NCI-H2227 treated with DMSO at 0.1 percent for 48 hours (cell line): ENCODE data around the gene HECTD4.
"Not testable (repeated sequence)": the region's sequence is repeated elsewhere in the genome, so short reads cannot be mapped to it uniquely, and the experiment has no call there.

ENCODE experiments used
- DNase-seq: peaks from one replicate; lab custom pipeline; 2025; lab: John Stamatoyannopoulos, UW

The HECTD4 gene

GRCh38 chr12:112261559-112261958 lies 120.7 kb downstream of the HECTD4 start:
- DNase-seq = no peak

DNA sequence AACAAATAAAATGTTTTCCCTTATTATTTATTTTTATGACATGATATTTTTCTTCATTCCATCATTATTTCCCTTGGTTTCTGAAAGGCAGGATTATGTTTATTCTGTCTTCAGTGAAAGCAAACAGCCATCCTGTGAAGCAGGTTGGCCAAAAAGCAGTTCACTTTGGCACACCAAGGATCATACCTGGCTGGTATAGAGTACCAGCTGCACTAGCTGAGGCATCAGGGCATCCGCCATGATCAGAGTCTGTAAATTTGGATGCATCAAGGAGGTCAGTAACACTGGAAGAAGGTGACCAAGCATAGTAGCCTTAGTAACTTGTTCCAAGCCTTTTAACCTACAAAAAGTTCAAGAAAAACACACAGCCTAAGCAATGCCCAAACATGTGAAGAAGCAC lies 123.3 kb downstream of the HECTD4 start:
- DNase-seq = no peak

DNA sequence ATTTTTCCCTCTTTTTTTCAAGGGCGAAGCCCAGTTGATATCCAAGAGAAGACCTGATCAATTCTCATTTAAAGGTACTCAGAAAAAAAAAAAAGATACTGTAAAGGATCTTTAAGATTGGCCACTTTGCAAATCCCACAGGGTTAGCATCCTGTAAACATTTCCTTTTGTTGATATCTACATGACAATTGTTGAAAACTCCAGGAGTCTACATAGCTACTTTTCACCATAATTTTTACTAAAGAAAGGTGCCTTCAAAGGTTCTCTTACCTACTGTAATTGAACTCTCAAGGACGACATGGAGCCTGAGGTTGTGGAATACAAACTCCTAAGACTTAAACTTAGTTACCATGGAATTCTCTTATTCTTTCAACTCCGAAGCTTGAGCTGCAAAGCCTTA lies 125.5 kb downstream of the HECTD4 start:
- DNase-seq = no peak

DNA sequence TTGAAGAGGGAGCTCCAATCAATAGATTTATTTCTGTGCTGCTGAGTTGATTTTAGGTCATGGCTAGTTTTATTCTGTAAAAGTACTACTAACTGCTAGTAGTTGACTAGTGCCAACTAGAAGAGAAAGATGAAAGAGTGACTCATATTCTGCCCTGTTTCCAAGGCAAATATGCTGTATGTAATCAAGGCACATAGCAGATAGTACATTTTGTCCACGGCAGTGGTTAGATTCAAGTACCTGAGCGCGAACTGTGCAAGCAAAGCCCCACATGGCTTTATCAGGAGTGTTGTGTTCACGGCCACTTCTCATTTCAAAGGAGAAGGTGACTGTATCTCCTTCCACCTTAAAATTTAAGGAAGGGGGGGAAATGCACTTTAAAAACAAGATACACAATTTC lies 130.0 kb downstream of the HECTD4 start:
- DNase-seq = no peak

DNA sequence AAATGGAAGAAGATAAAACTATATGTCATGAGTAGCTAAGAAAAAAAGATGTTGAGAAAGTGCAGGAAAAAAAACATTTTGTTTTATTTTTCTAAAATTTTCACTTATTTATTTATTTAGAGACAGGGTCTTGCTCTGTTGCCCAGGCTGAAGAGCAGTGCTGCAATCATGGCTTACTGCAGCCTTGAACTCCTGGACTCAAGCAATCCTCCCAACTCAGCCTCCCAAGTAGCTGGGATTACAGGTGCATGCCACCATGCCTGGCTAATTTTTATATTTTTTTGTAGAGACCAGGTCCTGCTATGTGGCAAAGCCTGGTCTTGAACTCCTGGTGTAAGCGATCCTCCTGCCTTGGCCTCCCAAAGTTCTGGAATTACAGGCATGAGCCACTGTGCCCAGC lies 137.3 kb downstream of the HECTD4 start:
- DNase-seq = not testable (repeated sequence)

DNA sequence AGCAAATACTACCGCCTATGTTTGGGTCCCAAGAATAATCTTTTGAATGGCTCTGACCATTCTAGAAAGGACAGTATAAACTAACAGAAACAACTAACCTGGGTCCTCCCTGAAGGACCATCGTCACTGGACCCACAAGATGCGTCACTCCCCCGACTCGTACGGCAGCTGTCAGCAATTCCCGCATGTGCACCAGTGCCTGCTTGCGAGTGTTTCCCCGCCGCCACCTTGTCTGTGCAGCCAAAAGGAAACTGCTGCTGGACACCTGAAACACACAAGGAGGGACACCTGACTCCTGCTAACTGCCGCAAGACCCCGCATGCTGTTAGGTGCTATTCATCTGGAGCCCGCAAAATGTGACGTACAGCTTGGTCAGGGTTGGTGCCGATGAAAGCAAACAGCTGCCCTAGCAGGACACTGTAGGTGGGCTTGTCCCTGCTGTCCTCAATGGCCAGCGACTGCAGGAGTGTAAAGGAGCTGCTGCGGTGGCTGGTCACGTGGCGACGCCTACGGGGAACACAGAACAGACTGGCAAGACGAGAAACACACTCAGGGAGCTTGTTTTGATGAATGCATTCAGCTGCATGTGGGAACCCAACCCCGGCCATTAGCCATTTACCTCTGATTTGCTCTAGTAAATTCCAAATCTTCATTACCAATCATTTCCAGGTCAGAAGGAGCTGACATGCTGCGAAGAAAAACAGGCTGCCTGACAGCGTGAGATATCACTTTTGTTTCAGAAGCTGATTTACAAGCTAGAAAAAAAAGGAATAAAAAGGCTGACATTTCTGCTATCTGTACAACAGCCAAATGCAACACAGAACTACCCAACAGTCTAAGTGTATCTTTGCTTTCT lies 138.7 kb downstream of the HECTD4 start:
- DNase-seq = no peak

GRCh38 chr12:112241176-112241575 lies 141.1 kb downstream of the HECTD4 start:
- no peak for DNase-seq

GRCh38 chr12:112239881-112240280 lies 142.3 kb downstream of the HECTD4 start:
- DNase-seq = no peak

GRCh38 chr12:112239020-112239419 lies 143.2 kb downstream of the HECTD4 start:
- DNase-seq = no peak

DNA sequence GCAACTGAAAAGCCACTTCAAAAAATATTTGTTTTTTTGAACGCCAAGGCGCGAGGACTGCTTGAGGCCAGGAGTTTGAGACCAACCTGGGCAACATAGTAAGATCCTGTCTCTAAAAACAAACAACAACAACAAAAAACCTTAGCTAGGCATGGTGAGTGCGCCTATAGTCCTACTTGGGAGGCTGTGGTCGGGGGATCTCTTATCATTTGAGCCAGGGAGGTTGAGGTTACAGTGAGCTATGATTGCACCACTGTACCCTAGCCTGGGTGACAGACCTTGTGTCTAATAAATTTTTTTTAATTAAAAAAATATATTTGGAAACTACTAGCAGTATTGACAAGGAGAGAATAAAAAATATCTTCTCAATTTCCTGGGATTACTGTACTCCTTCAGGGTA lies 143.8 kb downstream of the HECTD4 start:
- no peak for DNase-seq

GRCh38 chr12:112236786-112237185 lies 145.4 kb downstream of the HECTD4 start:
- DNase-seq = no peak

GRCh38 chr12:112236386-112236785 lies 145.8 kb downstream of the HECTD4 start:
- DNase-seq = no peak

- no peak for DNase-seq
These were observed 147.9 kb downstream of the HECTD4 start for GRCh38 chr12:112234303-112234702.

DNA sequence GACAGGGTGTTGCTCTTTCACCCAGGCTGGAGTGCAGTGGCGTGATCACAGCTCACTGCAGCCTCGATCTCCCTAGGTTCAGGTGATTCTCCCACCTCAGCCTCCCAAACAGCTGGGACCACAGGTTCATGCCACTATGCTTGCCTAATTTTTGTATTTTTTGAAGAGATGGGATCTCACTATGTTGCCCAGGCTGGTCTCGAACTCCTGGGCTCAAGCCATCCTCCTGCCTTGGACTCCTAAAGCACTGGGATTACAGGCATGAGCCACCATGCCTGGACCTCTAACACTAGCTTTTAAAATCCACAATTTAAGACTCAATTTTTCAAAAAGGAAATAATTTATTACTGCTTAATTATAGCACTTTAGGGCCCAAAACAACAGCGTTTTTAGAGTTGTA lies 149.0 kb downstream of the HECTD4 start:
- no peak for DNase-seq

DNA sequence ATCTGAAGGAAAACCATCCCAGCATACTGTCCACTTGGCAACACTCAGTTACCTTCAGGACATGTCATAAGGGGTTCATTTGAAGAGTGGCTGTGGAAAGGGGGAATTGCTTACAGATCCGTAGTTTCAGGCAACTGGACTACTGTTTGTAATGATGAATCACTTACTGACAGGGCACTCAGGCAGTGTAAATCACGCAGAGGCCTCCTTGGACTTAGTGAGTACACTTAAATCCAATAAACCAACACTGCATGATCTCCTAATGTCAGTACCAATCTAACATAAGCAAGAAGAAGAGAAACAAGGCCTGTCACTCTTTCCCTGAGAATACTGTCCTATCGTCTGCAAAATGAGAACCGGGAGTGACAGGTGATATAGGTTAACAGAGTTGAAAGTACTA lies 152.1 kb downstream of the HECTD4 start:
- DNase-seq = no peak

DNA sequence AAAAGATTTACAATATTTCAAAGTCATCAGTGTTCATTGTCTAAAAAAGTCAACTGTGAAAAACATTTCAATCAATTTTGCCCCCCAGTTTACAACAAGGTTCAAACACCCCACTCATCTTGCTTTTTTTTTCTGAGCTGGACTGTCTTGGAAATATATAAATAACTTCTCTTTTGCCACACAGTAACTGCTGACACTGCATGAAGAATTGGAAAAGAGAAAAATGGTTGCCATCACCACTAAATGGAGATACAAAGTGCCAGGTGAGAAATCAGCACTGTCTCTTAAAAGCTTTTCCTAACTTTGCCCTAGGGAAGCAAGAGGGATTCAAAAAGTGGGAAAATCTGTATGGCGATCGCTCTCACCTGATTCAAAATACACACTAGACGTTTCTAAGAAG lies 155.5 kb downstream of the HECTD4 start:
- no peak for DNase-seq

- DNase-seq = not testable (repeated sequence)
These were observed 161.6 kb downstream of the HECTD4 start for GRCh38 chr12:112220628-112221027.

DNA sequence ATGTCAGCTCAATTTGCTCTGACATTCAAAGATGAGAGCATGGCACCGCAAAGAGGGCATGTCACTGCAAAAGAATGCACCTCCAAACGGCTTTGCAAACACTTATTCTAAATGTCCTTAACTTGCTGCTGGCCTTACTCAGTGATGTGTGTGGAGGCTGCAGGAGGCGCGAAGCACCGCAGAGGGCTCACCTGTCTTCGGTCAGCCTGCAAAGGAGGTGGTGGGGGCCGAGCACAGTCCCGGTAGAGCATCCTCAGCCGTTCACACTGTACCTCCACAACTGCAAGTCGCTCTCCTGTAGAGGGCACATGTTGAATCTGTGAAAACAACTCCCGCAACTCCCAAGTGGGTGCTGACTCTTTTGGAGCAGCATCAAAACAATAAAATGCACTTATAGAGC lies 163.0 kb downstream of the HECTD4 start:
- DNase-seq = no peak

DNA sequence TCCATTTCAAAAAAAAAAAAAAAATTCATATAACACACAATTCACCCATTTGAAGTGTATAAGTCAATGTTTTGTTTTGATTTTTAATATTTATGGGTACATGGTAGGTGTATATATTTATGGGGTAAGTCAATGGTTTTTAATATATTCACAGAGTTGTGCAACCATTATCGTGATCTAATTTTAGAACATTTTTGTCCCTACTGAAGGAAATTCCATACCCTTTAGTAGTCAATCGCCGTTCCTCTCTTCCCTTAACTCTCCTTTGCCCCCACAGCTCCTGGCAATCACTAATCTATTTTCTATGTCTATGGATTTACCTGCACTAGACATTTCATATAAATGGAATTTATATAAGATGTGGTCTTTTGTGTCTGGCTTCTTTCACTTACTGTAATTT lies 164.1 kb downstream of the HECTD4 start:
- no peak for DNase-seq

GRCh38 chr12:112217647-112218046 lies 164.6 kb downstream of the HECTD4 start:
- no peak for DNase-seq

DNA sequence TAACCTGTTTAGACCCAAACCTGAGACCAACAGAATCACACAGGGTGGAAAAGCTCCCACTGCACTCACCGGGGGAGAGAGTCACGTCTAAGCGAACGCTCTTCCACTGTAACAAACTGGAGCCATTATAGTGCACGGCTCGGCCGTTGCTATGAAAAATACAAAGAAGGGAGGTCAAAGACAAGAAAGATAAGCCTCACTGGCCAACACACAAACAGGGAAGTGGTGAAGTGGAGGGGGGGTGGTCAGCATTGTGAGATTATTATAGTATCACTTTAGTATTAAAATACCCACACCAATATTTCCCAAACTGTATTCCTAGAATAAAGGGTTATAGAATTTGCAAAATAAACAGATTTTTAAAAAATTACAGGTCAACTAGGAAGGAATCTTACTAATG lies 166.0 kb downstream of the HECTD4 start:
- no peak for DNase-seq

DNA sequence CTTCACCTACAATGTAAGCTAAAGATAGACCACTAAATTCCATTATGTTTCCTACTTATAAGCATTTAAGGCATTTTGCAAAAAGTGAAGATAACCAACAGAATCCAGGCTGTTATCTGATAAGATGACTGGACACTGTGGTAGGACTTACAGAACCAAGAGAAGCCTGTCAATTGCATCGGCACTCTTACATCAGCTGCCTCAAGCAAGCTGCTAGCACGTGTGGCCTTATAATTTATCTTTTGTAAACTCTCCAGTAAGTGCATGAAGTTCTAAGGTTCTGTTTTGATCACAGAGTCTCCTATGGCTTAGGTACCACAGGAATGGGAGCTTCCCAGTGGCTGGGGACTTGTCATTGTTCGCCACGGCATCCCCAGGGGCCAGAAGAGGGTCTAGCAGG lies 168.2 kb downstream of the HECTD4 start:
- DNase-seq = no peak

DNA sequence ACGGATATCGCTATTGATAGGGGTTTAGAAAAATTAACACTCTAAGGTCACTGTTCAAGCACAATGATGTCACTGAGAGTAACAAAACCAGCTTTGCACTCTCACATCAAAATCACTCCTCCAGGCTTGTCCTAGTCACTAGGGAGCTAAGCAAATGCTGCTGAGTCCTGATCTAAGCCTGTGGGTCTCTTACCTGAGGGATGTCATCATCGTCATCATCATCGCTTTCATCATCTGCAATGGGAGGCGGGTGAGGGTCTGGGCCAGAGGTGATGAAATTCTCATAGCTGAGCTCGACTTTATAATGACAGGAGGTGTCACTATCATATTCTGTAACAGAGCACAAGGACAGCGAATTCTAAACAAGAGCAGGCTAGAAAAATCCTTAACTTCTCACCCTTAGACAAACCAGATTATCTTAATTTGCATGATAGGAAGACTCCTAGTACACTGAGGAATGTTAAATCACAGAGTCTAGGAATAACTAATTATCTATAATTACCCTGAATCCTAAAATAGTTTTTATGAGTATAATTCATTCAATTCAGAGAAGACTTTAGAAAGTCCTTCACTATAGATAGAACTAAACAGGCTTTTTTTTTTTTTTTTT lies 173.8 kb downstream of the HECTD4 start:
- no peak for DNase-seq
